Muscle of arm (tissue), 12 donors: ENCODE measurements around the gene TMEM255B. TPM values are rescaled to one million over a fixed set of nuclear protein-coding genes. Genes with fewer than 3 reads are reported as not detected.
A peak's percentile ranks its signal among the peaks of the same experiment; 100 is the strongest.
"Not testable (repeated sequence)": the region's sequence is repeated elsewhere in the genome, so short reads cannot be mapped to it uniquely, and the experiment has no call there.

Source experiments
- DNase-seq: peaks from one replicate; pipeline ENCODE4 v3.0.0-alpha.2; 2013
- polyA plus RNA-seq, 12 donors: library from polyadenylated mRNA; unstranded; fragments of 120-200 nt; gene quantifications; one replicate each; pipeline ENCODE4 v1.2.1, GENCODE V29; 2013; ENCODE audit not compliant: insufficient read length in 12 of 12

TMEM255B gene
- polyA plus RNA-seq, 12 donors: 4.6 to 12.2 (median 6.0) TPM; not detected in 2

DNA sequence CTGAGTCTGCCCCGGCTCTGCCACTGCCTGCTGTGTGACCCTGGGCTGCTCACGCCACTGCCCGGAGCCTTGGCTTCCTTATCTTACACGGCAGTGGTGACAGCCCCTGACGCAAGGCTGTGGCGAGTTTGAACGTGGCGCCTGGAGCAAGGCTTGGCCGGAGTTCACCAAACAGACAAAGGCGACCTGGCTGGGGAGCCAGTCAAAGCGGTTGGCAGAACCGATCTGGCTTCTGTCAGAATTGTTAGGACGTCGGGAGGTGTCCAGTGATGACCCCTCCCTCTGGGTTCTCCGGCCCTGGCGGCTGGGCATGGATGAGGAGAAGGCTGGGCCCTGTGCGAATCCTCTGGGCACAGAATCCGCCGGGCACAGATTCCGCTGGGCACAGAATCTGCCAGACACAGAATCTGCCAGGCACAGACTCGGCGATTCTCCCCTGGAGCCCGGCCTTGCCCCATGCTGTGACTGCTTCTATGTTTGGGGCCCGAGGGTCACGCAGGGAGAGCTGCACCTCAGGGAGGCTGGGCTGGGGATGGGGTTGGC lies 11.7 kb upstream of the TMEM255B start:
- no peak for DNase-seq

DNA sequence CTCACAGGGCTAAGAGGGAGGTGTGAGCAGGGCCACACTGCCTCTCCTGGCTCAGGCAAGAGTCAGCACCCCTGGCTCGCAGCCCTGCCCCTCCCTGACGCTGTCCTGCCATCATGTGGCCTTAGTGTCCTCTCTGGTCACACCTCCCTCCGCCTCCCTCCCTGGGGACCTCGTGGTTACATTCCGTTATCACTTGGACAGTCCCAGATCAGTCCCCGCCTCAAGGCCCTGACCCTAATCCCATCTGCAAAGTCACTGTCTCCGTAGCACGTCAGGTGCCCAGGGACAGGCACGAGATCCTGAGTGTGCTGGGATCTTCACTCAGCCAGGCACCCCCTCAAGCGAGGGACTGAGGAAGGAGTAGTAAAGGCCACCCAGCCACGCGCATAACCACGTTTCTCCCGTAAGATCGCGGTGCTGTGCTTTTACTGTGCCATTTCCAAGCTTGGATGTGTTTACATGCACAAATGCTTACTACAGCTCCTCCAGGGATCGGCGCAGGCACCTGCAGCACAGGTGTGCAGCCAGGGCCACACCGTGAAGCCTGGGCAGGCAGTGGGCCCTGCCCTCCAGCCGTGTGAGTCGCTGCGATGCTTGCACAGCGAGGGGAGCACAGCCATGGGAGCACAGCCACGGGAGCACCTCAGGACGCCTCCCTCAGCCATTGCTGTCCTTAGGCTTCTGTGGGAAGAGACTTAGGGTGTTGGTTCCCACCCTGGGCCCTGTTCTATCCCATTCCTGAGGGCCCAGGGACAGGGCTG lies 10.7 kb upstream of the TMEM255B start:
- DNase-seq: no peak

DNA sequence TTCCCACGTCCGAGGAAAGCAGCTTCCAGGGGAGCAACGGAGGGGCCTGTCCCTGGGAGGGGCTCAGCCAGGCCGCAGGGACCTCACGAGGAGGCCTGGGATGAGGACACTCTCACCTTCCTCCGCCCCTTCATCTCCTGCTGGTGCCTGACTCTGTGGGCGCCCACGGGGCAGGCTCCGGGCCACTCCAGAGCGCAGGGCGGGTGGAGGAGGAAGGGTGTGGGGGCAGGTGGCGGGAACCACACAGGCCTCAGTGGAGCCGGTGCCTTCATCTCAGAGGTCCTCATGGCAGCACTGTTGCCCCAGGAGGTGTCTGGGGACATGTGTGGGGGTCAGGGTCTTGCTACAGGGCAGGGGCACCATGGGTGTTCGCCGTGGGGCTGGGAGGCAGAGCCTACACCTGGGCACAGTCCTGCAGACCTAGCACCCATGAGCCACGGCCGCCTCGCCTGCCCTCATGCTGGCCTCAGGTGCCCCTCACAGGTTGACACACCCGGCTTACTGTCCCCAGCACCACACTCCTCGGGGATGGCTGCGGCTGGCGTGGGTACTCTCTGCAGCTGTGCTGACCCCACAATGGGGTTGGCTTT lies 10.1 kb upstream of the TMEM255B start:
- no peak for DNase-seq

DNA sequence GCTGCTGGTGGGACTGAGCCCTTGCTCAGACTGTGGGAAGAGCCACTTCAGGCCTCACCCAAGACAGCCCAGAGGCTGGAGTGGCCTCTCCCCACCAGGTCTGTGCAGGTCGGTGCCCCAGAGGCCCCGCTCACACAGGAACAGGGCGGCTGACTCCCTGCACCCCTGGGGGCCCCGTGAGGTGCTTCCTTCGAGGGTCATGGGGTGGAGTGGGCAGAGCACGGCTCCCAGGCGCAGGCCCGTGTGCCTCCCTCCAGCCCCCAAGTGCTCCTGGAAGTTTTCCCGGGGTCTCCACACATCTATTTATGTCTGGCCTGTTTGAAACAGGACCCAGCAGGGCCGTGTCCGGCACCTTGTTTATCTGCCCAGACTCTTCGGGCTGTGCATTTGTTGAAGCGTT lies 9.5 kb upstream of the TMEM255B start:
- DNase-seq: no peak

DNA sequence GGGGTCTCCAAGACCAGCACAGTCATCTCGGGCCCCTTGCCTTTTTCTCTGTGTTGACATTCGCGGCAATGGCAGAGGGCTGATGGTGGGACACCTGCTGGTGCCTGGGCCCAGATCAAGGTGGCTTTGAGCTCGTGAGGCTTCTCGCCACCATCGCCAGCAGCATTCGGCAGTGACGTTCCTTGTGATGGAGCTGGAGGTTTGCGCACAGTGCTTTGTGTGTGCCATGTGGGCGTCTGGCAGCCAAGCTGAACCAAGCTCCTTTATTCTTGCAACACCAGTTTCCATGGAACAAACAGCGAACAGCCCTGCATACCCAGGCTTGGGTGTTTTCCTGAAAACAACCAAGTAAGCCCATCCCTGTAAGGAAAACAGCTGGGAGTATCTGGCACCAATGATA lies 9.1 kb upstream of the TMEM255B start:
- DNase-seq: no peak

DNA sequence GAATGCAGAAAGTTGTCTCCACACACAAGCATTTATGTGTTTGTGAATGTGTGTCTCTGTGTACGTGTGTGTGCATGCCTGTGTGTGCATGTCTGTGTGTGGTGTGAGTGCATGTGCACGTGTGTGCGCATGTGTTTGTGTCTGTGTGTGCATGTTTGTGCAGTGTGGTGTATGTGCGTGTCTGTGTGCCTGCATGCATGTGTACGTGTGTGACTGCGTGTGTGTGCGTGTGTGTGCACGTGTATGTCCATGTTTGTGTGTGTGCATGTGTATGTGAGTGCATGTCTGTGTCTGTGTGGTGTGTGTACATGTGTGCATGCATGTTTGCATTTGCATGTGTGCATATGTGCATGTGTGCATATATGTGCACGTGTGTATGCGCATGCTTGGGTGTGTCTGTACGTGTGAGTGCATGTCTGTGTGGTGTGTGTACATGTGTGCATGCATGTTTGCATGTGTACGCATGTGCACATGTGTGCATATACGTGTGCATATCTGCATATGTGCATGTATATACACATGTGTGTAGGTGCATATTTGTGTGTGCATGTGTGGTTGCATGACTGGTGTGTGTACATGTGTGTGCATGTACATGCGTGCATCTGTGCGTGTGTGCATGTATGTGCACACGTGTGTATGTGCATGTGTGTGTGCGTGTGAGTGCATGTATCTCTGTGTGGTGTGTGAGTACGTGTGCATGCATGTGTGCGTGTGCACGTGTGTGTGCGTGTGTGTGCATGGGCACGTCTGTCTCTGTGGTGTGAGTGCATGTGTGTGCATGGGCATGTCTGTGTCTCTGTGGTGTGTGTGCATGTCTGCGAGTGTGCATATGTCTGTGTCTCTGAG lies 8.2 kb upstream of the TMEM255B start:
- no peak for DNase-seq

DNA sequence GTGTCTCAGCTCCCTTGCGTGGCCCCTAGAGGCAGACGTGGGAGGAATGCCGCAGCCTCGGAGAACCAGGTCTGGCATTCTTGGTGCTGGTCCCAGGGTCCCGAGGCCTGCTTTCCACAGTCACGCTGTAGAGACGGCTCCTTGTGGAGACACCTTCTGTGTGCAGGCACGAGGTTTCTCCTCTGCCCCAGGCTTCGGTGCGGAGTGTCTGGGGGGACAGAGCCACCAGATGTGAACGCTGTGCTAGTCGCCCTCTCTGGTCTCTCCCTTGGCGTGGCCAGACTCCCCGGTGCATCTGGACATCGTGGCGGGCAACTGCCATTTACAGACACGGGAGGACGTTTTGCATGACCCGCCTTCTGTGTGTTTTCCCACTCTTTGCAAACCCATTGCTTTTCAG lies 7.5 kb upstream of the TMEM255B start:
- DNase-seq: no peak

DNA sequence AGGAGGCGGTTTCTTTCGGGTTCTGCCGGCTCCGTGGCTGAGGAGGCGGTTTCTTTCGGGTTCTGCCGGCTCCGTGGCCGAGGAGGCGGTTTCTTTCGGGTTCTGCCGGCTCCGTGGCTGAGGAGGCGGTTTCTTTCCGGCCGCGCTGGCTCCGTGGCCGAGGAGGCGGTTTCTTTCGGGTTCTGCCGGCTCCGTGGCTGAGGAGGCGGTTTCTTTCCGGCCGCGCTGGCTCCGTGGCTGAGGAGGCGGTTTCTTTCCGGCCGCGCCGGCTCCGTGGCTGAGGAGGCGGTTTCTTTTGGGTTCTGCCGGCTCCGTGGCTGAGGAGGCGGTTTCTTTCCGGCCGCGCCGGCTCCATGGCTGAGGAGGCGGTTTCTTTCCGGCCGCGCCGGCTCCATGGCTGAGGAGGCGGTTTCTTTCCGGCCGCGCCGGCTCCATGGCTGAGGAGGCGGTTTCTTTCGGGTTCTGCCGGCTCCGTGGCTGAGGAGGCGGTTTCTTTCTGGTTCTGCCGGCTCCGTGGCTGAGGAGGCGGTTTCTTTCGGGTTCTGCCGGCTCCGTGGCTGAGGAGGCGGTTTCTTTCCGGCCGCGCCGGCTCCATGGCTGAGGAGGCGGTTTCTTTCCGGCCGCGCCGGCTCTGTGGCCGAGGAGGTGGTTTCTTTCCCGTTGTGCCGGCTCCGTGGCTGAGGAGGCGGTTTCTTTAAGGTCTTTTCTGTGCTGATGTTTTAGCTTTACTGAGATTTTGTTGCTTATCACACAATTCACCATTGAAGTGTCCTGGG lies 6.6 kb upstream of the TMEM255B start:
- not testable (repeated sequence) for DNase-seq

DNA sequence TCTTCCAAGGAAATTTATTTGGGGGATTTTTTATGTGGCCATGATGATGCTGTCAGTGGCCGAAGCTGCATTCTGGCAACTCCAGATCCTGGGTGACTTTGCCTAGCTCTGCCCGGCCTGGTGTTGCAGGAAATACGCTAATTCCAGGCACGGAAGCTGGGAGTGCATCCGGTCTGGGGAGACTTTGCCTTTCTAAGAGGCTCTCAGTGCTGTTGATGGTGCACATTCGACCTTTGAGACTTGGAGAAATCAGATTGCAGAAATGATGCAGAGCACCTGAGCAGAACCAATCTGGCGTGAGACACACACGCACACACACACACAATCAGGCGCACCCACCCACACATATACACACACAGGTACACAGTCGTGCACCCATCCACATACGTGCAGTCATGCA lies 5.9 kb upstream of the TMEM255B start:
- DNase-seq: no peak

DNA sequence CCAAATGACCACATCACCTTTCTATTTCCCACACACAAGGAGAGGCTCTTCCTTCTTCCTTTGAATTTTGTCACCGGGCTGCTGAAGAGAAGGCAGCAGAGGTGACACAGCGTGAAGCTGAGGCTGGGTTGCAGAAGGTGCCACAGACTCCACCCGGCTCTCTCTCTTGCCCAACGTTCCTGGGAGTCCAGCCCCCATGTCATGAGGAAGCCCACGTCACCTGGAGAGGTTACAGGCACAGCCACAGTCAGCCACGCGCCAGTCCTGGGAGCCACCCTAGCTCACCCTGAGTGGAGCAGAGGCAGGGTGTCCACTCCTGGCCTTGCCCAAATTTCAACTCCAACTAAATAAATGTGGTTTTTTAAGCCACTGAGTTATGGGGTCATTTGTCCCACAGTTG lies 4.8 kb upstream of the TMEM255B start:
- no peak for DNase-seq

DNA sequence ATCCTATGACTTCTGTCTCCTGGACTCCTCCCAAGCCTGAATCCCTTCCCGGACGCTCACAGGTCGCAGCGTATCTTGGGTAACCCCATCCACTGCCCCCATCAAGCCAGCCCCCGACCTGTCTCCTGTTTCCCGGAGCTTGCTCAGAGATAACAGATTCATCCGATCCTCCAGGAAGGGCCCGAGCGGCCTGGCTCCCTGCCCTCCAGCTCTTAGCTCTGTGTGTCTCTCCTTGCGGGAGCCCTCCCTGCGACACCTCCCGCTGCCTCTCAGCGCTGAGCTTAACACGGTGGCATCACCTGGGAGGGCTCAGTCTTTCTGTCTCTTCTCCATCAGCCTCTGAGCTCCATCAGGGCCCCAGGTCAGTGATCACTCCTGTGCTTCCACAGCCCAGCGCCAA lies 4.3 kb upstream of the TMEM255B start:
- no peak for DNase-seq

DNA sequence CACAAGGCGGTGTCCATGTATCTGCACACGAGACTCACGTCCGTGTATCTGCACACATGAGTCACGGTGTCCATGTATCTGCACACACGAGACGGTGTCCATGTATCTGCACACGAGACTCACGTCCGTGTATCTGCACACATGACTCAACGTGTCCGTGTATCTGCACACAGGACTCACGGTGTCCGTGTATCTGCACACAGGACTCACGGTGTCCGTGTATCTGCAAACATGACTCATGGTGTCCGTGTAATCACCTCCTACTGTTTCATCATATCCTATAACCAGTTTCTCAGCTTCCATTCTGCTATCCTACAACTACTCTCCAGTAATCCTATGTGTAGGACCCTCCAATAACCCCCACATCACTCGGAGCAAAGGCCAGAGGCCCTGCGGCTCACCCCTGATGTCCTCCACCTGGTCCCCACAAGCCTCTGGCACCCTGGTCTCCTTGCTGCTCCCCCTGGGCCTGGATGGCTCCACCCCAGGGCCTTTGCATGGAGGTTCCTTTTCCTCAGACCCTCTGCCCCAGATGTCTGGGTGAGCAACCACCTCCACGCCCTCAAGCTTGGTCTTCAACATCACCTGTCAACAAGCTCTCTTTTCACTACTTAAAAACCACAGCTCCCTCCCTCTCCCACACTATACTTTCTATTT lies 2.5 kb upstream of the TMEM255B start:
- DNase-seq: no peak

DNA sequence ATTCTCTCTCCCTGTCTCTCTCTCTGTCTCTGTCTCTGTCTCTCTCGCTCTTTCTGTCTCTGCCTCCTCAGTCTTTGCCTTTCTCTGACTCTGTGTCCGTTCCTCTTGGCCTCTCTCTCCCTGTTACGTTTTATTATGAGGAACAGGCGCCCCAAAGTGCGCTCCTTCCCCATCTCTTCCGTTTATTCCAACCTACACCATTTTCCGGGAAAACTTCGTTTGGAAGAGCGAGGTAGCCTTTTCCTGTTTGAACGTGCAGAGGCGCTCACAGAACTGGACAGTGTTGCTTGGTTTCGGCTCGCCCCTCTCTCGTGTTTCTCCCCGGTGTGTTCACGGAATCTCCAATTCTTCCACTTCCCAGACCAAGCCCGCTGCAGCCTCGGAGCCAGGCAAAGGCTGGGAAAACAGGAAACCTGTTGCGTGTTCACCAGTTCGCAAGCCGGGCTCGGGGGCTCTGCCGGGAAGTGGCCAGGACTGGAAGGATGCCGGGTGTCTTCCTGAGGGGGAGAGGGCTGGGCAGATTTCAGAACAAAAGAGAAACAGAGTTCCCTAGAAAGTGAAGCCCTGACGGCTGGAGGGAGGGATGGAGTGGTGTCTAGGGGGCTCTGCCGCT lies 605 bp downstream of the TMEM255B start:
- DNase-seq: peak; percentile 27

DNA sequence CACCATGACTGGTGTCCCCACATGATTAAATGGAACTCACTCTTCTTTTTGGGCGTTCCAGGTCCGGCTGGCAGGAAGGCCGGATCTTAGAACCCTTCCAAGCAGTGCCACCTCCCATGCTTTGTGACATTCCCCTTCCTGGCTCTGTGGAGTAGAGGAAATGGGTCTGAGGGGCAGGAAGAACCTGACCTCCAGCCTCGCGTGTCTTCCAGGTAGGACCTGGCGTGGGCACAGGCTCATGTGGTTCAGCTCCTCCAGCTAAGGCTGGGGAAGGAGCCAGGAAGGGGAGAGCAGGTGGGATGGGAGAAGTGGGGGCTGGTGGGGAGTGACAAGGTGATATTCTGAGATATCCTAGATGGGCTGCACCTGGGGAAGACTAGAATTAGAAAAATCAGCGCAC lies 2.1 kb downstream of the TMEM255B start:
- no peak for DNase-seq

DNA sequence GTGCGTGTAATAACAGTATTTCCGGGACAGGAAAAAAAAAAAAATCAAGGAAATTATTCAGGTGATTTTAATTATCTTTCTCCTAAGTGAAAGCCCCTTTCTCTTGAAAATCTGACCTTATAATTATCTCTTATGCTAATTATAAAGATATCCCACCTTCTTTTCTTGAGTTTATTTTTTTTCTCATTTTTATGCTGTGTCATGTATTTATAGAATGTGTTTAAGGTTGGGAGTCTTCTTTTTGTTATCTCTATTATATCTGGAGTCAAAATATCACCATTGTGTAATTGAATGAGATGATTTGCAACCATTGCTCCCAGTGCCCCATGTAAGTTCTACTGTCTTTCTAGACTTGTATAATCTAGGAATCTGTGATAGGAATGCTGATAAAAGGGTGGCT lies 3.0 kb downstream of the TMEM255B start:
- DNase-seq: no peak

DNA sequence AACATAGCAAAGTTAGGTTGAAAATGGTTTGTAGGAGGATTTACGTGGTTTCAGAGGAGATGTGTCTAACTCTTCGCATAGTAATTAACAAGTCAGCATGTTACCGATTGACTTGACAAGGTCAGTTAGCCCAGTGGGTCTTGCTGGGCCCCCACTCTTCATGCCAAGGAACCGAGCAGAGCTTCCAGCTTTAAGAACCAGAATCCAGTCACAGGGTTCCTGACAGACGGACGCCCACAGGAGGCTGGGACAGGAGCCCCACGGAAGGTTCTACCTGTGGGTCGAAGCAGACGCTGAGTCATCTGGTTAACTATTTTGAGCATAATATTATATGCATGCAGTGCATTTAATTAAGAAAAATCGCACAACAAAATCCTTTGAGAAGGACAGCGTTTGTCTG lies 3.5 kb downstream of the TMEM255B start:
- DNase-seq: no peak

DNA sequence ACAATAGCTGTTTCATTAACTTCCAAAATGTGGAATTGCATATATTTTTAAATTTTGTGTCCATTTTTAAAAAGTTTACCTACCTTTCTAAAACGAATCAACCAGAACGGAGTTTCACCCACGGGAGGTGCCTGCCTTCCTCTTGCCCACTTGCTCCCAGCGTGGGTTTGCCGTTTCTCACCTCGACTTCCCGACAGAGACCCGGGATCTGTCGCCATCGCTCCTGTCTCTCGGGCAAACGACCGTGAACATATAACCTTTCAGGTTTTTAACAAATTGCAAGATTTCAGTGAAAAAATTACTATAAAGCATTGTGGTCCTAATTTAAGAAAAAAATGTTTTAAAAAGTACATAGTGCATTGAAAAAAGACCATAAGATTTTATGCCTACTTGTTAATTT lies 4.2 kb downstream of the TMEM255B start:
- DNase-seq: no peak

DNA sequence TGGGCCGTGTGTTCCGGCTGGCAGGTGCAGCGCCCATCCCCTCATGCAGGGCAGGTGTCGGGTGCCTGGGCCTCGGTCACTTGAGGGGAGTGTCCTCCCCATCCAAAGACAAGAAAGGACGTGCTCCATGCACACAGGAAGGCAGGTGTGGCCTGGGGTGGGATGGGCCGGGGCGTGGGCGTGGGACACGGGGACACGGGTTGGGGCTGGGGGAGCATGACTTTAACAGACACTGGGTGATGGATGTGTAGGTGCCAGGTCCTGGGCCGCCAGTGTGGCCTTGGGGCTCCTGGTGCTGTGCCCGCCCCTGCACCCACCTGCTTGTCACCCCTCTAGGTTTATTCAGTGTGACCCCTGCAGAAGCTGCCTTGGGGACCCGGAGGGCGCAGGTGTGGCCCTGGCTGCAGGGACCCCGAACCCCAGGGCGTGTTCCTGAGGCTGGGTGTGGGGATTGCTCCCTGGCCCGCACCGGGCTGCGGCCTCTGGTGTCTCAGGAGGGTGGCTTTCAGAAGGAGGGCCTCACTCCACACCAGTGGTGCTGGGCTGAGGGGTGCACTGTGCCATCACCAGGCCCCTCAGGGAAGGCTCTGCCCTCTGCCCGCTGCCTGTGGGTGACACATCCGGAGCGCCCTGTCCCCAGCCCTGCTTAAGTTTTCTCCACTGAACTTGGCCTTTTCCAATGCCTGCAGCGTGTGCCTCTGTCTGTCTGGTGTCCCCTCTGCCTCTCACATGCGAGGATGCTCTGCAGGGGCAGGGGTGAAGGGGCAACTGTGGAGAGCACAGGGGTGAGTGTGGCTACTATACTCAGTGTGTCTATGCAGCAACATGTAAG lies 5.2 kb downstream of the TMEM255B start:
- no peak for DNase-seq

DNA sequence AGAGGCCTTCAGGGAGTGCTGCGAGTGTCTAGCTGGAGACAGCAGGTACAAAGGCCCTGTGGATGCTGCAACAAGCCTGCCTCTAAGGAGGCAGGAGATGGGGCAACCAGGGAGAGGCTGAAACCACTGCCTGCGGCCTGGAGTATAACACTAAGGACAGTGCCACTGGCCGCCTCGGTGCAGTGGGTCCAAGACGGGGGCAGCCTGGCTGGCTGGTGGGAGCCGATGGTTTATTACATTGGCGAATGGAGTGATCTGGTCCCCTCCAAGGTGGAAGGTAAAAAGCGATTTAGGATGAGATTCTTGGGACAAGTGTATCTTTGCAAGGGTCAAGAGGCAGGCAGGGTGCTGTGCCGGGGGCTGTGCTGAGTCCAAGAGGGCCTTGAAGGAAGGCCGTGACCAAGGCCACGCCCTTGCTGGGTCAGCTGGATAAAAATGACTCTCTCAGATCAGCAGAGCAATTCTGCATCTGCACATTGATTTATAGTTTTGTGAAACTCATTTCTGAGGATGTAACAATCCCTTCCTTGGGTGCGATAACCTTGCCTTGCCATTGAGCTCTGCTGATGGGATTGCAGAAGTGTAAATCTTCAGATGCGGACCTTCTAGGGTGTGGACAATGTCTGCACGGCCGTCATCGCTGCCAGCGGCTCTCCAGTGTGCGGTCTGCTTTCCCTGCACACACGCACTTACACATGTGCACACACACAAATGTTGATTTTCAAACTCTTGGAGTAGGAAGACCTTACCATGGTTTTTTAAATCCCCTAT lies 6.0 kb downstream of the TMEM255B start:
- DNase-seq: no peak
